HG03378 (cell line): ENCODE data around the gene GOLGA6L9.
"Not testable (repeated sequence)": the region's sequence is repeated elsewhere in the genome, so short reads cannot be mapped to it uniquely, and the experiment has no call there.

Experiments
- ATAC-seq: cut with Tn5 transposase; IDR thresholded peaks from one replicate; pipeline ENCODE4 v1.9.1; 2021; ENCODE audit warnings: mild to moderate bottlenecking, moderate library complexity; ENCODE audit not compliant: unreplicated experiment

GOLGA6L9 gene

DNA sequence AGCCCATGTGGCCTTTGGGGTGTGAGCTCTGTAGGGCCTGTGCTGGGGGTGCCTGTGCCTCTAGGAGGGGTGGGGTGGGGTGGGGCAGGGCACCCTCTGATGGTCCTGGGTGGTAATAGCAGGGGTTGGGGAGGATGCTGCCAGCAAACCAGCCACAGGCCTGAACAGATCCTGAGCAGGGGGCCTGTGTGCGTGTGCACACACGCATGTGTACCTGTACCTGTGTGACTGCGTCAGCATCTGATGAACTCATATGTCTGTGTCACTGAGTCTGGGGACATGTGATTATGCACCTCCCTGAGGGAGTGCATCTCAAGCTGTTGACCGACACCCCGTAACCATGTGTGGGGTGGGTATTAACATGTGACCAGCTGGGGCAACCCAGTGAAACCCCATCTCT lies 36.0 kb downstream of the GOLGA6L9 start:
- ATAC-seq: not testable (repeated sequence)

DNA sequence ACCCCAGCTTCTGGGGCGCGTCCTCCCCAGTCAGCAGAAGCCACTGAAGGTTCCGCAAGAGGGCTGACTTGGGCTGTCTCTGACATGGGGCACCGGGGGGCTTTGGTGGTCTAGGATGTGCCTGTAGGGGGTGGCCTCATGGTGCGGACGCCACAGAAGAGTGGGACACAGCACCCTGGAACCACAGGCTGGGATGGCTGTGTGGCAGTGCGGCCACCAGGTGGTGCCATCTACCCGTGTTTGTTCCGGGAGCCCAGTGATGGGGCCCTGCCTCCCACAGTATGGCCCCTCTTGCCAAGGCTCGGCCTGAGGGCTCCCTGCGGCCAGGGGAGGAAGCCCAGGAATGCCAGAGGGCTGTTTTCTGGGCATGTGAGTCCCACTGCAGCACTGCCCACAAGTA lies 38.6 kb downstream of the GOLGA6L9 start:
- peak; percentile 73 for ATAC-seq

DNA sequence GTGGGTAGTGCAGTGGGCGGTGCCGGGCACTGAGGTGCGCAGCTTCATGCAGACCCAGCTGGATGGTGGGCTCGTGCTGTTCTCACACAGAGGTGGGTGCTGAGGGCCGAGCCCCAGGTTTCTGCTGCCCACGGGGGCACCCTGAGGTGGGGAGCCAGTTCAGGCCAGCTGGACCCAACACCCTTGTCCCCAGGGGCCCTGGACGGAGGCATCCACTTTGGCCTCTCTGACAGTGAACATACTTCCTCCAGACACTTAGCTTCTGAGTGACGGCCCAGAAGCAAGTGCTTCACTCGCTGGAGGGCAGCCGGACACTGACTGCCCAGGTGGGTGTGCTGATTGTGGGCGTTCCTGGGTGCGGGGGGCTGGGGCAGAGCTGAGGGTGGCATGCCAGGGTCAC lies 39.8 kb downstream of the GOLGA6L9 start:
- ATAC-seq: not testable (repeated sequence)

DNA sequence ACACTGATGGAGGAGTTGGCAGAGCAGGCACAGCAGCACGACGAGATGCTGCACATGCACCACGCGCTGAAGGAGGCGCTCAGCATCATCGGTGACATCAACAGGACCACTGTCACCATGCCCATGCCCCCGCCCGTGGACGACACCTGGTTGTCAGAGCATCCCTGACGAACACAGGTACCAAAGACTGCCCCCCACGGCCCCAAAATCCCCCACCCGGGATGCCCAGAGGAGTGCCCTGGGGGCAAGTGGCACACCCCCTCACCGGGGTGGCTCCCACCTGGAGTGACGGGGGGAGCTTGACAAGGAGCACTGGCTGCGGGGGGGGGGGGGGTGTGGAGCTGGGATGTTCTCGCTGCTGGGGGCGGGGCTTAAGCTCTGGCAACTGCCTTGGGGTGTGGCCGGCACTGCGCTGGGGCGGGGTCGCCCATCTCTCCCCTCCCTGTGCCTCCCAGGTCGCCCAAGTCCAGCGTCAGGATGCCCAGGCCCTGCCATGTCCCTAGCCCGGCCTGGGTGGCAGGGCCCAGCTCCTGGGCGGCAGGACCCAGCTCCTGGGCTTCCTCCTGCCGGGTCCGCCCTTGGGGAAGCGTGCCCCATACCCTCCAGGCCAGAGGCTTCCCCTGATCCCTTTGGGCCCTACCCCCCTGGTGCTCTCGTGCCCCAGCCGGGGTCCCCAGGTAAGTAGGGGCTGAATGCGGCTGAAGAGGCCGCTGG lies 42.8 kb downstream of the GOLGA6L9 start:
- not testable (repeated sequence) for ATAC-seq

DNA sequence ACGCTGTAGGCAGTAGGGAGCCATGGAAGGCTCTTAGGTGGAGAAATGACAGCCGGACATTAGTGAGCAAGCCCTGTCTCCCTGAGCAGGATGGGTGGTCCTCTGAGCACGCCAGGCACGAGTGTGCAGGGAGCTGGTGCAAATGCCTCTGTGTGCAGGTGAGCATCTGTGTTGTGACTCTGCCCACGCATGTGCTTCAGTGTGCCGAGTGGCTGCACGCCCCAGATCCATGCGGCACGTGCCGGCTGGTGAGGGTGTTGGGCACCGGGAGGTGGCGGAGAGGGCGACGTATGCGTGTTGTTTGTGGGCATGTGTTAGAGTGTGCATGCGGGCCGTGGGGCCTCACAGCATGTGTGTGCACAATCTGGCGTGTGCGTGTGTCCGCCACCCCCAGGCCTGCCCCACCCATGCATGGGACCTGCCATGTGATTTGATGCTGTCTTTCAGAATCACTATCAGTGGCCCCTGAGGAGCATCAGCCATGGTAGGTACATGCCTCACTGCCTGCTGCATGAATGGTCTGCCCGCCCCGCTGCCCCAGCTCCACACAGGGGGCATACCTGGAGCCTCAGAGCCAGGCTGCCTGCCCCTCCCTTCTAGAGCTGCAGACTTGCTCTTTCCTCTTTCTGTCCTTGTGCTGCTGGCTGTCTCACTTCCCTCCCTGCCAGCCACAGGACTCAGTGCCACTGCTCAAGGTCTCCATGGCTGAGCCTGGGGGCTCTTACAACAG lies 45.1 kb downstream of the GOLGA6L9 start:
- ATAC-seq: not testable (repeated sequence)

DNA sequence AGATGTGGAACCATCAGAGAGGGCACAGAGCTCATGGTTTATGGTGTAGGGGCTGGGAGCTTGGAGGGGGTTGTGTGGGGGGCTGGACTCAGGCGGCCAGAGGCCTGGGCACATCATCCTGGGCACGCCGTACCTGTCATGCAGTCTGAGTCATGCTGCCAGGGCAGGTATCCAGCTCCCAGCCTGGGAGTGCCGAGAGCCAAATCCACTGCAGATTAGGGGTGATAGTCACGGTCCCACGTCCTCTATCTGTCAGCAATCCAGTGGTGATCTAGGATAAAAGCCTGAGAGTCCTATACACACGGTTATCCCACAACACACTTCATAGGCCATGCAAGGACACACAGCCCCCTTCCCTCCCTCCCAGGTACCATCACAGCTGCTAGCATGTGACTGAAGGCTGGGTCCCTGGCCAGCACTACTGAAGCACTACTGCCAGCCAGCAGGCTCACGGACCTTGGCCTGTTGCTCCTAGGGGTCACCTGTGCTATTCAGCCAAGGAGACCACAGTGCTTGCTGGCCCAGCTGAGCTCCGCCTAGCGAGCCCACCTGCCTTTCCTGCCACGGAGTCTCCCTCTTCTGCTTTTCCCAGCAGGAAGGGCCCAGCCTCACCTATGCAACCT lies 45.8 kb downstream of the GOLGA6L9 start:
- not testable (repeated sequence) for ATAC-seq

DNA sequence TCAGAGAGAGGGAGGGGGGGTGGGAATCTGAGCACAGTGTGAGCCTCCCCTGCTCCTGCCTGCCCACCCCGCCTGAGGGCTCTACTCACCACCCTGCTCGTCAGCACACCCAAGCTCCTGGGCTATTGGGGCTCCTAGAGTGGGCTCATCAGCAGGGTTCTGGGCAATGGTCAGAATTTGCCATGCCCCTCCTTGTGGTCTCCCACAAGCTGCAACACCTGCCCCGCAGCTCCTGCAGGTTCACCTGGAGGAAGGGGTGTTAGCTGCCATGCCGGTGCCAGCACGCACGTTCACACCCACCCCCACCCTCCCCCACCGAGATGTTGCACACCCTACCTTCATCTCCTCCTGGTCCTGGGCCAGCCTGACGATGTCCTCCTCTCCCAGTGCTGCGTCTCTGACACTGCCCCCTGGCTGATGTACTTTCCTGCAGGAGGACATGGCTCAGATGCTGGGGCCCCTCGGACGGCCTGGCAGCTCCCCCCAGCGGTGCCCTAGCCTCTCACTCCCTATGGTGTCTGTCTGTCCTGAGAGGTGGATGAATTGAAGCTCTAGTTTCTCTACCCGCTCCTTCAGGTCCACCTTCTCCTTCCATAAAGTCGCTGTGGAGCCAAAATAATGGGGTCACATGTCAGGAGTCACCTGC lies 47.2 kb downstream of the GOLGA6L9 start:
- ATAC-seq: not testable (repeated sequence)

DNA sequence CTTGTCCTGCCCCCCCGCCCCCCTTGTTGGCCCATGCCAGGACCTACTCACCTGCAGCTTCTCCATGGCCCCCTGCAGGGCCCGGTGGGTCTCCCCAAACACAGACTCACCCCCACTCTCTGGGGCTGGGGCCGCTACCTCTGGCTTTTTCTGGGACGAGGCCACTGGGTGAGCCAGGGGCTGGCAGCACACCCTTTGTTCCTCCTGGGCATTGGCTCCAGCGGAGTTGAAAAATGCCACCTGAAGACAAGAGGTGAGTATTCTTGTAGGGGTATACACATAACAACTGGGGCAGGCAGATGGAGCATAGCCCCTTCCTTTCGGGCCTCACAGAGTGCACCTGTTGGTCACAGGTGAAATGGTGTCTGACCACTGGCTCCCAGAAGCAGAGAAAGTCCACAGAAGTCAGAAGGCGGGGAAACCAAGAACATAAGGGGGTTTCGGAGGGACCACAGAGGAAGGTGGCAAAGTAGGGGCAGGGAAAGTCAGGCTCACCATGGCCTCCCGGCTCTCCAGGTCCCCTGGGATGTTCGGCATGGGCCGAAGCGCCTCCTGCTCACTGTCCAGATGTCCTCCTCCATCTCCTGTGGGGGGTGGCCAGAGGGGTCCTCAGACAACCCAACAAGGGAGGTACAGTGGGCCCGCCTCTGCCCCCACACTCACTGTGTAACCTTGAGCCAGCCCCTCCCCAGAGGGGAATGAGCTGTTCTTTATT lies 47.9 kb downstream of the GOLGA6L9 start:
- not testable (repeated sequence) for ATAC-seq
